ENCODE measurements around the gene MYCN. TPM values are rescaled to one million over a fixed set of nuclear protein-coding genes. Genes with fewer than 3 reads are reported as not detected.
"Not testable (repeated sequence)": the region's sequence is repeated elsewhere in the genome, so short reads cannot be mapped to it uniquely, and the experiment has no call there.

The MYCN gene
- total RNA-seq, 1 donor from 2014 or later: 3.1 TPM

GRCh38 chr2:15942711-15943345, 2.5 kb downstream of the MYCN start:
- DNase-seq (ENCODE audit: low read depth, low spot score): no peak

GRCh38 chr2:15943378-15944280, 3.3 kb downstream of the MYCN start:
- no peak for DNase-seq (ENCODE audit: low read depth, low spot score)

GRCh38 chr2:15944325-15945017, 4.1 kb downstream of the MYCN start:
- DNase-seq (ENCODE audit: low read depth, low spot score): no peak

- no peak for DNase-seq (ENCODE audit: low read depth, low spot score)
Measured at GRCh38 chr2:15945909-15946705, 5.8 kb downstream of the MYCN start.

- no peak for DNase-seq (ENCODE audit: low read depth, low spot score)
Measured at GRCh38 chr2:15946983-15947382, 6.6 kb downstream of the MYCN start.

- DNase-seq (ENCODE audit: low read depth, low spot score): no peak
Measured at GRCh38 chr2:15947431-15947830, 7.1 kb downstream of the MYCN start.

- no peak for DNase-seq (ENCODE audit: low read depth, low spot score)
Measured at GRCh38 chr2:15948704-15948957, 8.3 kb downstream of the MYCN start.

- DNase-seq (ENCODE audit: low read depth, low spot score): no peak
Measured at GRCh38 chr2:15949126-15949525, 8.8 kb downstream of the MYCN start.

- no peak for DNase-seq (ENCODE audit: low read depth, low spot score)
Measured at GRCh38 chr2:15949551-15949950, 9.2 kb downstream of the MYCN start.

- no peak for DNase-seq (ENCODE audit: low read depth, low spot score)
Measured at GRCh38 chr2:15950088-15950952, 10.0 kb downstream of the MYCN start.

- not testable (repeated sequence) for DNase-seq (ENCODE audit: low read depth, low spot score)
Measured at GRCh38 chr2:15951936-15952335, 11.6 kb downstream of the MYCN start.

- DNase-seq (ENCODE audit: low read depth, low spot score): no peak
Measured at GRCh38 chr2:15952451-15953146, 12.2 kb downstream of the MYCN start.

- no peak for DNase-seq (ENCODE audit: low read depth, low spot score)
Measured at GRCh38 chr2:15953147-15953630, 12.8 kb downstream of the MYCN start.

GRCh38 chr2:15953891-15954680, 13.7 kb downstream of the MYCN start:
- no peak for DNase-seq (ENCODE audit: low read depth, low spot score)

- DNase-seq (ENCODE audit: low read depth, low spot score): no peak
Measured at GRCh38 chr2:15954761-15955160, 14.4 kb downstream of the MYCN start.

GRCh38 chr2:15955232-15955988, 15.1 kb downstream of the MYCN start:
- DNase-seq (ENCODE audit: low read depth, low spot score): no peak

GRCh38 chr2:15956230-15956629, 15.9 kb downstream of the MYCN start:
- no peak for DNase-seq (ENCODE audit: low read depth, low spot score)
